ENCODE results near the gene GNAO1. TPM values are rescaled to one million over a fixed set of nuclear protein-coding genes. Genes with fewer than 3 reads are reported as not detected.

The GNAO1 gene
- total and polyA plus RNA-seq, 2 of the 13 experiments (the other 11 are each of a cell fraction or from before 2014, with no cell fraction given): not detected

DNA sequence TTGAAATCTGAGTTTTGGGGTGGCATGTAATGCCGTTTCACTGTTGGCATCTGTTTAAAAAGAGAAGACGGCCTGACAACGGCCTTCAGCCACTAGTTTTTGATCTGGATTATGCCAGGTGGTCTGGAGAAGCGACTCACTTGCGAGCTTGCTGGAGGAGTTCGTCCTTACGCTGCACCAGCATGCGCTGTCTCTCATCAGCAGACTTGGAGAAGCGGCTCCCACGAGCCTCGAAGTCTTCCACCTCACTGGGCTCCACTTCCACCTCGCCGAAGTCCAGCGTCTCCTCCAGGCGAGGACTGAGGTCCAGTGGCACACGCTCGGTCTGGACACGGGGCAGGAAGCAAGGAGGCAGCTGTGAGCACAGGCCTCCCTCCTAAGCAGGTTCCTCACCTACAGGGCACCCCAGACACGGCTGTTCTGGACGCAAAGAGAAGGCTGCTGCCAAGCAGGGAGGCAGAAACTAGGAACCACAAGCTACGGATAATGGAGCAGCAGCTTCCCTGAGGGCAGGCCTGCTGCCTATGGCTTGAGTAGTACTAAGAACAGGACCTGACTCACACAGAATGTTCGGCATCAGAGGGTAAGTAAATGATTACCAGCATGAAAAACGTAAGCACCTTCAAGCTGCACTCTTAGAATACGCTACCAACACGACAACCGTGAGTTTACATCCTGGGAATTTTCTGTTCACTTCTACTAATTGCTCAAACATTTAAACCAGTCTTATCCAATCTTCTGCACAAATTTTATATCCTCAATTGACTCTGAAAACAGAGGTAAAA lies 172.7 kb downstream of the GNAO1 start:
- Histone ChIP-seq H3K9ac (ENCODE audit: insufficient read depth, low read depth, low read length) (no peak overlapping the region), H3K4me3 (replicated peaks in 1 of 3; ENCODE audit: insufficient read depth in 1 of 3, low read depth in 2 of 3, low read length in 3 of 3) (no peak overlapping the region), H3K4me1 (ENCODE audit: insufficient read depth, low read length) (no peaks in the 10 kb centered on the region), H2AFZ (ENCODE audit: low read length) (no peak overlapping the region), H3K27me3 (ENCODE audit: control insufficient read depth in 1 of 2, insufficient read depth in 2 of 2, low read length in 2 of 2) (no peaks in the 10 kb centered on the region), H3K9me3 (ENCODE audit: low read length) (no peaks in the 10 kb centered on the region), H3K27ac (ENCODE audit: extremely low read length, insufficient read depth, low read length) (no peak overlapping the region), H3K79me2 (ENCODE audit: insufficient read depth, low read length) (no peaks in the 10 kb centered on the region), H3K4me2 (ENCODE audit: low read depth, low read length) (no peak overlapping the region), H4K20me1 (ENCODE audit: insufficient read depth, low read length) (no peaks in the 10 kb centered on the region), H3K36me3 (replicated peaks in 1 of 2; ENCODE audit: control insufficient read depth in 1 of 2, insufficient read depth in 2 of 2, low read length in 2 of 2) (peaks cover 35 to 66% of the 10 kb centered on the region in 2 experiments)
- in situ Hi-C loops (cut with HindIII; ENCODE audit: extremely low pct_ligation_motif_present, low pct_unique_long_range_greater_than_20kb) (no loop called here), intact Hi-C loops (cut with micrococcal nuclease; ENCODE audit: unreplicated experiment) (no loop called here)
- 97% methylated on average over 26 of the region's 26 CpGs for WGBS (ENCODE audit: low lambda C conversion rate)
- TF ChIP-seq, protein P1, sequence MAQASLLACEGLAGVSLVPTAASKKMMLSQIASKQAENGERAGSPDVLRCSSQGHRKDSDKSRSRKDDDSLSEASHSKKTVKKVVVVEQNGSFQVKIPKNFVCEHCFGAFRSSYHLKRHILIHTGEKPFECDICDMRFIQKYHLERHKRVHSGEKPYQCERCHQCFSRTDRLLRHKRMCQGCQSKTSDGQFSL (CRISPR knock-in tag; IDR thresholded peaks at IDR 0.05): no peak
- TF ChIP-seq ZNF546 (CRISPR knock-in tag; conservative IDR thresholded peaks at IDR 0.05) (no peak), PAF1 (CRISPR knock-in tag; IDR thresholded peaks at IDR 0.05) (no peak), ZNF329 (CRISPR knock-in tag; IDR thresholded peaks at IDR 0.05; ENCODE audit: low read depth) (no peak), HIVEP1 (CRISPR knock-in tag; IDR thresholded peaks at IDR 0.05) (no peak), NFYB (CRISPR knock-in tag; IDR thresholded peaks at IDR 0.05) (no peak), GLI4 (CRISPR knock-in tag; IDR thresholded peaks at IDR 0.05; ENCODE audit: borderline replicate concordance) (no peak), TFDP1 (CRISPR knock-in tag; IDR thresholded peaks at IDR 0.05; ENCODE audit: borderline replicate concordance) (no peak), ZNF138 (CRISPR knock-in tag; IDR thresholded peaks at IDR 0.05; ENCODE audit: low read depth) (no peak), TRIM22 (IDR thresholded peaks at IDR 0.05) (no peak), ZNF34 (CRISPR knock-in tag; IDR thresholded peaks at IDR 0.05; ENCODE audit: borderline replicate concordance) (no peak), ZNF564 (CRISPR knock-in tag; IDR thresholded peaks at IDR 0.05) (no peak), ZBTB26 (CRISPR knock-in tag; IDR thresholded peaks at IDR 0.05; ENCODE audit: borderline replicate concordance) (no peak), RBM39 (IDR thresholded peaks at IDR 0.05; ENCODE audit: low read depth, low read length, poor library complexity, severe bottlenecking) (no peak), FOXK2 (IDR thresholded peaks at IDR 0.05) (no peak), ZNF709 (CRISPR knock-in tag; IDR thresholded peaks at IDR 0.05) (no peak)
- TF ChIP-seq, protein P2, sequence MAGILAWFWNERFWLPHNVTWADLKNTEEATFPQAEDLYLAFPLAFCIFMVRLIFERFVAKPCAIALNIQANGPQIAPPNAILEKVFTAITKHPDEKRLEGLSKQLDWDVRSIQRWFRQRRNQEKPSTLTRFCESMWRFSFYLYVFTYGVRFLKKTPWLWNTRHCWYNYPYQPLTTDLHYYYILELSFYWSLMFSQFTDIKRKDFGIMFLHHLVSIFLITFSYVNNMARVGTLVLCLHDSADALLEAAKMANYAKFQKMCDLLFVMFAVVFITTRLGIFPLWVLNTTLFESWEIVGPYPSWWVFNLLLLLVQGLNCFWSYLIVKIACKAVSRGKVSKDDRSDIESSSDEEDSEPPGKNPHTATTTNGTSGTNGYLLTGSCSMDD (CRISPR knock-in tag; IDR thresholded peaks at IDR 0.05): no peak
- ATAC-seq (no peak), FAIRE-seq (no peak), DNase-seq (ENCODE audit: low spot score) (no peak)
- ChIA-PET CTCF (ENCODE audit: low intra/inter-chr PET ratio, low total read pairs) (no interaction called here), POLR2A (no interaction called here)
- BruUV-seq (replicated peaks): no TSS peak

Measured in HepG2 (cell line).